IMR-90 (cell line): ENCODE measurements around the gene HMCN1. TPM values are rescaled to one million over a fixed set of nuclear protein-coding genes. Genes with fewer than 3 reads are reported as not detected.

ENCODE experiments used
- ATAC-seq: fragments of 200-7000 bp; cut with Tn5 transposase; 2 replicates; pipeline ENCODE4 v1.9.1; 2020; ENCODE audit warnings: low read depth, mild to moderate bottlenecking, moderate library complexity
- BruUV-seq: library from RNA; stranded (reverse); fragments of 400-500 nt; replicated peaks from 2 replicates; lab custom pipeline; 2021; lab: Mats Ljungman, UMichigan
- CTCF ChIA-PET: fragments of 300-600 bp; formaldehyde crosslinking; extraction: SDS; loops from one replicate; lab custom pipeline; 2021; ENCODE audit warnings: antibody characterized with exemption; lab: Yijun Ruan, JAX
- POLR2A ChIA-PET: fragments of 300-600 bp; sonication (Branson Sonifier 250); formaldehyde crosslinking; loops from one replicate; lab custom pipeline; 2022; ENCODE audit warnings: antibody characterized with exemption; ENCODE audit not compliant: unreplicated experiment; lab: Charles Lee
- DNase-seq: peaks from one replicate; pipeline ENCODE4 v3.0.0; 2013
- H2AFZ ChIP-seq: replicated peaks from 2 replicates; pipeline ENCODE3; 2013; ENCODE audit warnings: low read length, mild to moderate bottlenecking; ENCODE audit not compliant: poor library complexity
- H2AK5ac ChIP-seq: 2 replicates; pipeline ENCODE4 v1.6.1; 2013; ENCODE audit warnings: low read depth, low read length, inconsistent platforms
- H2AK9ac ChIP-seq: replicated peaks from 2 replicates; pipeline ENCODE3; 2013; ENCODE audit warnings: mild to moderate bottlenecking, low read depth, low read length, moderate library complexity; ENCODE audit not compliant: poor library complexity
- H2BK120ac ChIP-seq: 2 replicates; pipeline ENCODE4 v1.6.1; 2013; ENCODE audit warnings: low read depth, low read length, inconsistent platforms
- H2BK15ac ChIP-seq: 3 replicates; pipeline ENCODE4 v1.6.1; 2013; ENCODE audit warnings: low read depth, low read length, inconsistent platforms
- H2BK20ac ChIP-seq: 2 replicates; pipeline ENCODE4 v1.6.1; 2013; ENCODE audit warnings: low read depth, mild to moderate bottlenecking, inconsistent platforms, low read length, moderate library complexity
- H2BK5ac ChIP-seq: 2 replicates; pipeline ENCODE4 v1.6.1; 2013; ENCODE audit warnings: mild to moderate bottlenecking, low read depth, low read length, inconsistent platforms; ENCODE audit not compliant: poor library complexity, severe bottlenecking
- H3K14ac ChIP-seq: replicated peaks from 2 replicates; pipeline ENCODE4 v1.6.1; 2013; ENCODE audit warnings: low read depth, low read length, inconsistent platforms
- H3K18ac ChIP-seq: 2 replicates; pipeline ENCODE4 v1.6.1; 2013; ENCODE audit warnings: low read depth, low read length, control low read depth
- H3K23ac ChIP-seq: 2 replicates; pipeline ENCODE4 v1.6.1; 2013; ENCODE audit warnings: low read depth, low read length, inconsistent platforms
- H3K27ac ChIP-seq: 2 replicates; pipeline ENCODE4 v1.5.1; 2013; ENCODE audit warnings: mild to moderate bottlenecking, control low read depth, low read length; ENCODE audit not compliant: insufficient read depth
- H3K27me3 ChIP-seq: 2 replicates; pipeline ENCODE4 v1.6.1; 2013; ENCODE audit warnings: low read length; ENCODE audit not compliant: control insufficient read depth, insufficient read depth
- H3K36me3 ChIP-seq: 2 replicates; pipeline ENCODE4 v1.6.1; 2013; ENCODE audit warnings: low read length, mixed read lengths; ENCODE audit not compliant: control insufficient read depth, insufficient read depth
- H3K4ac ChIP-seq: 2 replicates; pipeline ENCODE4 v1.6.1; 2013; ENCODE audit warnings: low read depth, low read length, inconsistent platforms
- H3K4me1 ChIP-seq: 2 replicates; pipeline ENCODE4 v1.6.1; 2013; ENCODE audit warnings: low read length, mixed read lengths; ENCODE audit not compliant: control insufficient read depth, insufficient read depth
- H3K4me2 ChIP-seq: 2 replicates; pipeline ENCODE4 v1.6.1; 2013; ENCODE audit warnings: low read depth, mild to moderate bottlenecking, control low read depth, low read length, moderate library complexity
- H3K4me3 ChIP-seq: 2 replicates; pipeline ENCODE4 v1.5.1; 2013; ENCODE audit warnings: low read depth, mild to moderate bottlenecking, control low read depth, low read length, moderate library complexity; ENCODE audit not compliant: insufficient read depth
- H3K56ac ChIP-seq: 2 replicates; pipeline ENCODE4 v1.6.1; 2013; ENCODE audit warnings: low read length, inconsistent platforms; ENCODE audit not compliant: insufficient read depth; ENCODE audit errors: extremely low read depth
- H3K79me1 ChIP-seq, 2 experiments: 2 replicates each; pipeline ENCODE4 v1.6.1; 2013; ENCODE audit warnings: low read length in 2 of 2, inconsistent platforms in 1 of 2, low read depth in 1 of 2
- H3K9ac ChIP-seq: 2 replicates; pipeline ENCODE4 v1.6.1; 2013; ENCODE audit warnings: low read depth, low read length, control low read depth
- H3K9me1 ChIP-seq: 2 replicates; pipeline ENCODE4 v1.6.1; 2013; ENCODE audit warnings: low read length, inconsistent platforms; ENCODE audit not compliant: insufficient read depth
- H3K9me3 ChIP-seq: 2 replicates; pipeline ENCODE4 v1.6.1; 2013; ENCODE audit warnings: low read length; ENCODE audit not compliant: control insufficient read depth, insufficient read depth
- H4K20me1 ChIP-seq: 2 replicates; pipeline ENCODE4 v1.6.1; 2013; ENCODE audit warnings: low read length, inconsistent platforms; ENCODE audit not compliant: insufficient read depth
- H4K5ac ChIP-seq: 2 replicates; pipeline ENCODE4 v1.6.1; 2013; ENCODE audit warnings: mild to moderate bottlenecking, low read depth, low read length, control low read depth
- H4K8ac ChIP-seq, 2 experiments: 2 replicates each; pipeline ENCODE4 v1.6.1; 2013; ENCODE audit warnings: low read depth in 2 of 2, low read length in 2 of 2, control low read depth in 1 of 2, inconsistent platforms in 1 of 2
- H4K91ac ChIP-seq: 2 replicates; pipeline ENCODE4 v1.6.1; 2013; ENCODE audit warnings: low read depth, low read length, inconsistent platforms; ENCODE audit not compliant: insufficient read depth
- BHLHE40 ChIP-seq: fragments of 150-350 bp; IDR thresholded peaks from 2 replicates; pipeline ENCODE4 v1.6.1; 2016; ENCODE audit warnings: mild to moderate bottlenecking, low read depth, low read length
- CEBPB ChIP-seq: IDR thresholded peaks from 2 replicates; pipeline ENCODE4 v1.6.1; 2012; ENCODE audit warnings: low read depth, low read length, improper control_type of control experiment
- CHD1 ChIP-seq: IDR thresholded peaks from 2 replicates; pipeline ENCODE4 v1.6.1; 2012; ENCODE audit warnings: low read depth, low read length, improper control_type of control experiment
- CTCF ChIP-seq: conservative IDR thresholded peaks from 2 replicates; pipeline ENCODE4 v1.5.1; 2012; ENCODE audit warnings: mild to moderate bottlenecking, low read depth, low read length, improper control_type of control experiment
- FOS ChIP-seq: fragments of 150-350 bp; IDR thresholded peaks from 2 replicates; pipeline ENCODE4 v1.6.1; 2016; ENCODE audit warnings: low read depth, low read length
- MAFK ChIP-seq: IDR thresholded peaks from 2 replicates; pipeline ENCODE4 v1.6.1; 2012; ENCODE audit warnings: low read depth, low read length, improper control_type of control experiment
- MAZ ChIP-seq: IDR thresholded peaks from 2 replicates; pipeline ENCODE4 v1.6.1; 2012; ENCODE audit warnings: low read depth, mild to moderate bottlenecking, low read length, improper control_type of control experiment, moderate library complexity, borderline replicate concordance
- MXI1 ChIP-seq: IDR thresholded peaks from 2 replicates; pipeline ENCODE4 v1.6.1; 2012; ENCODE audit warnings: low read depth, mild to moderate bottlenecking, low read length, moderate library complexity, borderline replicate concordance
- POLR2A ChIP-seq: IDR thresholded peaks from 2 replicates; pipeline ENCODE4 v1.6.1; 2012; ENCODE audit warnings: mild to moderate bottlenecking, low read depth, low read length
- RAD21 ChIP-seq: IDR thresholded peaks from 2 replicates; pipeline ENCODE4 v1.6.1; 2012; ENCODE audit warnings: low read length, improper control_type of control experiment
- RCOR1 ChIP-seq: IDR thresholded peaks from 2 replicates; pipeline ENCODE4 v1.6.1; 2012; ENCODE audit warnings: mild to moderate bottlenecking, low read length, improper control_type of control experiment; ENCODE audit not compliant: insufficient replicate concordance
- SMC3 ChIP-seq: fragments of 150-350 bp; IDR thresholded peaks from 2 replicates; pipeline ENCODE4 v1.6.1; 2016; ENCODE audit warnings: low read depth, mild to moderate bottlenecking, antibody characterized with exemption, low read length, moderate library complexity
- USF2 ChIP-seq: fragments of 150-350 bp; IDR thresholded peaks from 2 replicates; pipeline ENCODE4 v1.6.1; 2017; ENCODE audit warnings: mild to moderate bottlenecking, antibody characterized with exemption, low read length, low read depth
- WGBS, 2 experiments: methylation state at CpG; one replicate each; pipeline versions ENCODE4 v1.1.5 to v1.1.7; 2013; ENCODE audit warnings: missing lambda C conversion rate in 2 of 2; ENCODE audit not compliant: insufficient read length in 1 of 2; ENCODE audit errors: extremely low coverage in 2 of 2; 5-methylcytosine and 5-hydroxymethylcytosine counted together
- dilution Hi-C: fragments of 300-500 bp; cut with HindIII; formaldehyde crosslinking; loops from one replicate; pipeline ENCODE4 v1.14.3; 2018; ENCODE audit warnings: low sequenced_read_pairs; ENCODE audit not compliant: unreplicated experiment
- in situ Hi-C: fragments of 300-500 bp; cut with MboI; formaldehyde crosslinking; loops from 3 replicates; pipeline ENCODE4 v1.14.3; 2019; ENCODE audit warnings: low sequenced_read_pairs, inconsistent platforms, mixed read lengths
- intact Hi-C: fragments of 100-400 bp; cut with micrococcal nuclease; formaldehyde crosslinking; loops from 2 replicates; pipeline ENCODE4 v1.10.0; 2022
- polyA plus RNA-seq, 3 experiments: library from polyadenylated mRNA; depleted of rRNA; stranded (reverse); fragments of >200 nt; gene quantifications; 2 replicates each; pipeline ENCODE4 v1.2.3, GENCODE V29; 2012; ENCODE audit warnings: low replicate concordance in 1 of 3
- total RNA-seq: library from RNA; depleted of rRNA; stranded (reverse); fragments of >200 nt; gene quantifications from 2 replicates; pipeline ENCODE4 v1.2.3, GENCODE V29; 2012
- TF ChIP-seq, protein P1 (sequence below): fragments of 150-350 bp; IDR thresholded peaks from 2 replicates; pipeline ENCODE4 v1.6.1; 2016; ENCODE audit warnings: low read depth, mild to moderate bottlenecking, low read length, moderate library complexity, borderline replicate concordance

HMCN1 gene
- total and polyA plus RNA-seq, 2 of the 4 experiments (the other 2 are of a cell fraction) = 6.1 to 11.7 TPM

GRCh38 chr1:186076006-186076405 is 341.8 kb downstream of the HMCN1 start:
- H3K27ac ChIP-seq = no peak overlapping the region
- no peaks in the 10 kb centered on the region for H3K9me1 ChIP-seq
- peak overlapping the region; percentile 56; the same call in 1 of the 3 replicates for H2BK15ac ChIP-seq
- no peak overlapping the region for H2BK5ac ChIP-seq
- no peak overlapping the region for H3K14ac ChIP-seq
- dilution Hi-C loops (no loop called here), intact Hi-C loops (no loop called here), in situ Hi-C loops (no loop called here)
- H2BK20ac ChIP-seq = no peak overlapping the region
- no peaks in the 10 kb centered on the region for H3K27me3 ChIP-seq
- no peaks in the 10 kb centered on the region for H3K9me3 ChIP-seq
- no peak overlapping the region for H4K91ac ChIP-seq
- H3K23ac ChIP-seq = no peak overlapping the region
- H3K79me1 ChIP-seq = no peaks in the 10 kb centered on the region
- no peak overlapping the region; the same call in 1 of the 2 replicates for H2BK120ac ChIP-seq
- H4K8ac ChIP-seq = no peak overlapping the region
- no peak overlapping the region for H3K4ac ChIP-seq
- H2AK9ac ChIP-seq = no peak overlapping the region
- H3K56ac ChIP-seq = no peak overlapping the region
- no peaks in the 10 kb centered on the region; the same call in 1 of the 2 replicates for H3K4me1 ChIP-seq
- peak overlapping the region; percentile 61 for H2AFZ ChIP-seq
- no peak for ATAC-seq
- no peak overlapping the region for H4K5ac ChIP-seq
- CTCF ChIA-PET = no interaction called here
- POLR2A ChIA-PET = no interaction called here
- H2AK5ac ChIP-seq = no peak overlapping the region
- H3K4me3 ChIP-seq = no peak overlapping the region
- no peak overlapping the region for H3K9ac ChIP-seq
- H3K4me2 ChIP-seq = no peak overlapping the region
- peak; percentile 7 for DNase-seq
- no peaks in the 10 kb centered on the region for H3K36me3 ChIP-seq
- peak overlapping the region; percentile 41; the same call in 1 of the 2 replicates for H3K18ac ChIP-seq
- WGBS, 2 experiments = no CpG with 5 or more reads among the region's 4 CpGs
- no peaks in the 10 kb centered on the region for H4K20me1 ChIP-seq
- TF ChIP-seq RCOR1 = no peak
- no peak for TF ChIP-seq MAFK
- TF ChIP-seq BHLHE40 = no peak
- no peak for TF ChIP-seq CTCF
- no peak for TF ChIP-seq USF2
- no peak for TF ChIP-seq FOS
- TF ChIP-seq SMC3 = no peak
- no peak for TF ChIP-seq POLR2A
- no peak for TF ChIP-seq RAD21
- no peak for TF ChIP-seq MAZ
- no peak for TF ChIP-seq CEBPB
- no peak for TF ChIP-seq MXI1
- TF ChIP-seq, protein P1, sequence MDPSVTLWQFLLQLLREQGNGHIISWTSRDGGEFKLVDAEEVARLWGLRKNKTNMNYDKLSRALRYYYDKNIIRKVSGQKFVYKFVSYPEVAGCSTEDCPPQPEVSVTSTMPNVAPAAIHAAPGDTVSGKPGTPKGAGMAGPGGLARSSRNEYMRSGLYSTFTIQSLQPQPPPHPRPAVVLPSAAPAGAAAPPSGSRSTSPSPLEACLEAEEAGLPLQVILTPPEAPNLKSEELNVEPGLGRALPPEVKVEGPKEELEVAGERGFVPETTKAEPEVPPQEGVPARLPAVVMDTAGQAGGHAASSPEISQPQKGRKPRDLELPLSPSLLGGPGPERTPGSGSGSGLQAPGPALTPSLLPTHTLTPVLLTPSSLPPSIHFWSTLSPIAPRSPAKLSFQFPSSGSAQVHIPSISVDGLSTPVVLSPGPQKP = no peak
- no peak for TF ChIP-seq CHD1
- BruUV-seq = no TSS peak
